GM23338 (cell line): ENCODE results near the gene LBX1. TPM values are rescaled to one million over a fixed set of nuclear protein-coding genes. Genes with fewer than 3 reads are reported as not detected.
A peak's percentile ranks its signal among the peaks of the same experiment; 100 is the strongest.

ENCODE experiments used
- ATAC-seq: fragments of 200-7000 bp; cut with Tn5 transposase; 3 replicates; pipeline ENCODE4 v1.9.1; 2020
- DNase-seq: peaks from one replicate; pipeline ENCODE4 v3.0.0-alpha.2; 2015; ENCODE audit warnings: low spot score
- H2AFZ ChIP-seq: fragments of 200-600 bp; sonication (generic); 2 replicates; pipeline ENCODE4 v1.8.0; 2016; ENCODE audit warnings: antibody characterized with exemption, mild to moderate bottlenecking, moderate library complexity
- H3F3A ChIP-seq: fragments of 200-600 bp; sonication (generic); replicated peaks from 2 replicates; pipeline ENCODE4 v1.8.0; 2017; ENCODE audit warnings: antibody characterized with exemption, mixed run types, low read depth
- H3K27ac ChIP-seq: fragments of 200-600 bp; sonication (generic); 2 replicates; pipeline ENCODE4 v1.6.1; 2016; ENCODE audit warnings: low read depth
- H3K27me3 ChIP-seq: fragments of 200-600 bp; sonication (generic); 2 replicates; pipeline ENCODE4 v1.8.0; 2016; ENCODE audit warnings: mild to moderate bottlenecking, mixed run types, moderate library complexity; ENCODE audit not compliant: insufficient read depth
- H3K36me3 ChIP-seq: fragments of 200-600 bp; sonication (generic); 2 replicates; pipeline ENCODE4 v1.8.0; 2016; ENCODE audit warnings: mild to moderate bottlenecking; ENCODE audit not compliant: insufficient read depth
- H3K4me1 ChIP-seq: fragments of 200-600 bp; sonication (generic); 2 replicates; pipeline ENCODE4 v1.8.0; 2016; ENCODE audit warnings: mild to moderate bottlenecking, moderate library complexity; ENCODE audit not compliant: insufficient read depth
- H3K4me2 ChIP-seq: fragments of 200-600 bp; sonication (generic); 2 replicates; pipeline ENCODE4 v1.7.1; 2017; ENCODE audit warnings: mixed run types
- H3K4me3 ChIP-seq: fragments of 200-600 bp; sonication (generic); 2 replicates; pipeline ENCODE4 v1.6.1; 2016; ENCODE audit warnings: mixed run types
- H3K79me2 ChIP-seq: fragments of 200-600 bp; sonication (generic); replicated peaks from 2 replicates; pipeline ENCODE4 v1.8.0; 2017; ENCODE audit warnings: mild to moderate bottlenecking; ENCODE audit not compliant: insufficient read depth
- H3K9me2 ChIP-seq: fragments of 200-600 bp; sonication (generic); 2 replicates; pipeline ENCODE4 v1.8.0; 2017; ENCODE audit not compliant: insufficient read depth
- H4K20me1 ChIP-seq: fragments of 200-600 bp; sonication (generic); replicated peaks from 2 replicates; pipeline ENCODE4 v1.8.0; 2017; ENCODE audit warnings: mild to moderate bottlenecking; ENCODE audit not compliant: insufficient read depth
- H3K27ac Mint-ChIP-seq: 2 replicates; pipeline ENCODE4 v1.8.0; 2020; ENCODE audit warnings: inconsistent platforms, mild to moderate bottlenecking, moderate library complexity, mixed read lengths
- H3K27me3 Mint-ChIP-seq: 3 replicates; pipeline ENCODE4 v1.8.0; 2022; ENCODE audit warnings: low read depth, mild to moderate bottlenecking, moderate library complexity, mixed read lengths, inconsistent platforms; ENCODE audit not compliant: insufficient read depth, poor library complexity
- H3K36me3 Mint-ChIP-seq: 3 replicates; pipeline ENCODE4 v1.8.0; 2021; ENCODE audit warnings: low read depth, mild to moderate bottlenecking, inconsistent platforms, moderate library complexity, mixed read lengths
- H3K4me1 Mint-ChIP-seq: 3 replicates; pipeline ENCODE4 v1.8.0; 2020; ENCODE audit warnings: mild to moderate bottlenecking, inconsistent platforms, mixed read lengths
- H3K4me3 Mint-ChIP-seq: 3 replicates; pipeline ENCODE4 v1.8.0; 2021; ENCODE audit warnings: moderate library complexity, mild to moderate bottlenecking, inconsistent platforms, mixed read lengths
- H3K9me3 Mint-ChIP-seq: 3 replicates; pipeline ENCODE4 v1.8.0; 2020; ENCODE audit warnings: moderate library complexity, mild to moderate bottlenecking, inconsistent platforms, mixed read lengths
- CREB1 ChIP-seq: fragments of 250-450 bp; sonication (Bioruptor Pico); IDR thresholded peaks from 2 replicates; pipeline ENCODE4 v1.5.0; 2020; ENCODE audit warnings: low read depth, mild to moderate bottlenecking, moderate library complexity
- EZH2 ChIP-seq: fragments of 200-600 bp; sonication (generic); IDR thresholded peaks from one replicate; pipeline ENCODE4 v1.8.0; 2017; ENCODE audit warnings: antibody characterized with exemption, mild to moderate bottlenecking, low read depth; ENCODE audit not compliant: unreplicated experiment
- EZH2phosphoT487 ChIP-seq: fragments of 200-600 bp; sonication (generic); IDR thresholded peaks from one replicate; pipeline ENCODE4 v1.8.1; 2018; ENCODE audit warnings: antibody characterized with exemption; ENCODE audit not compliant: unreplicated experiment
- JUNB ChIP-seq: IDR thresholded peaks from one replicate; pipeline ENCODE4 v1.6.1; 2016; ENCODE audit warnings: antibody characterized with exemption; ENCODE audit not compliant: unreplicated experiment
- NANOG ChIP-seq: IDR thresholded peaks from 2 replicates; pipeline ENCODE4 v1.6.1; 2016; ENCODE audit warnings: antibody characterized with exemption, borderline replicate concordance
- POLR2AphosphoS5 ChIP-seq: IDR thresholded peaks from 2 replicates; pipeline ENCODE4 v1.6.1; 2016; ENCODE audit warnings: antibody characterized with exemption, low read depth
- STAT1 ChIP-seq: IDR thresholded peaks from one replicate; pipeline ENCODE4 v1.6.1; 2016; ENCODE audit warnings: antibody characterized with exemption; ENCODE audit not compliant: unreplicated experiment
- ZNF114 ChIP-seq: fragments of 250-450 bp; sonication (Bioruptor Pico); IDR thresholded peaks from 2 replicates; pipeline ENCODE4 v1.5.0; 2020; ENCODE audit warnings: mild to moderate bottlenecking, moderate library complexity
- ZNF331 ChIP-seq: fragments of 250-450 bp; sonication (Bioruptor Pico); IDR thresholded peaks from 2 replicates; pipeline ENCODE4 v1.5.0; 2020; ENCODE audit warnings: low read depth, mild to moderate bottlenecking, moderate library complexity
- polyA plus RNA-seq: library from polyadenylated mRNA; unstranded; fragments of >200 nt; fragmentation: Nextera tagmentation; extraction: Ambion mirVana; gene quantifications from 2 replicates; pipeline ENCODE4 v1.2.1, GENCODE V29; 2016
- total RNA-seq: library from RNA; depleted of rRNA; stranded (reverse); fragments of >200 nt; shearing (Covaris generic); gene quantifications from 2 replicates; pipeline ENCODE4 v1.2.3, GENCODE V29; 2014
- TF ChIP-seq, protein P1 (sequence below), 2 experiments: fragments of 200-600 bp in 1 of 2; sonication (generic) in 1 of 2; conservative IDR thresholded peaks; 2 replicates each; pipeline versions ENCODE4 v1.5.1 to v1.6.1; 2016 to 2017; ENCODE audit warnings: antibody characterized with exemption in 2 of 2, low read depth in 2 of 2, mild to moderate bottlenecking in 2 of 2, moderate library complexity in 1 of 2
- TF ChIP-seq, protein P2 (sequence below): IDR thresholded peaks from one replicate; pipeline ENCODE4 v1.6.1; 2018; ENCODE audit warnings: antibody characterized with exemption; ENCODE audit not compliant: unreplicated experiment
- TF ChIP-seq, protein P3 (sequence below): IDR thresholded peaks from 2 replicates; pipeline ENCODE4 v1.6.1; 2016; ENCODE audit warnings: antibody characterized with exemption
- TF ChIP-seq, protein P4 (sequence below): fragments of 250-450 bp; sonication (Bioruptor Pico); IDR thresholded peaks from 2 replicates; pipeline ENCODE4 v1.5.0; 2020; ENCODE audit warnings: mild to moderate bottlenecking, moderate library complexity

LBX1 gene
- total and polyA plus RNA-seq, 2 experiments from 2014 or later = not detected

DNA sequence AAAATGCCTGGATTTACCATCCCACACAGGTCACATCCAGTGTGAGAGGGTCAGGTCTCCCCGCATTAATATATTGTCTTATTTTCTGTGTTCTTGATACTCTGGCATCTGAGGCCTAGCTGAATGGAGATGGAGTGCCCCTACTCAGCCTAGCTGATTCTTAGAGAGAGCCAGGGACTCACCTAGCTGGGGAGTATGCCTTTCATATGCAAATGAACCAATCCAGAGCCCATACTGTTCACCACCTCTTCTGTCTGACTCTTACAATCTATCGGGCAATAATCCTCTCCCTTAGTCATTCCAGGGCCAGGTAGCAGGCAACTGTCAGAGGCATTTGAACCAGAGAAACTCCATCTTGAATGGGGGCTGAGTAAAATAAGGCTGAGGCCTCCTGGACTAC lies 46.3 kb downstream of the LBX1 start:
- Mint-ChIP-seq H3K27me3 (no peaks in the 10 kb centered on the region), H3K4me3 (no peak overlapping the region; the same call in 2 of the 3 replicates), H3K36me3 (no peaks in the 10 kb centered on the region), H3K4me1 (no peaks in the 10 kb centered on the region; the same call in none of the 3 replicates), H3K27ac (no peak overlapping the region), H3K9me3 (no peaks in the 10 kb centered on the region)
- H3K27ac ChIP-seq = no peak overlapping the region
- peak overlapping the region; percentile 71 for H3K4me2 ChIP-seq
- DNase-seq = peak; percentile 60
- peaks cover 11% of the 10 kb centered on the region for H3K4me1 ChIP-seq
- H3K4me3 ChIP-seq = no peak overlapping the region
- H3F3A ChIP-seq = no peaks in the 10 kb centered on the region
- no peaks in the 10 kb centered on the region for H3K27me3 ChIP-seq
- peak; percentile 100 for ATAC-seq
- H3K79me2 ChIP-seq = no peaks in the 10 kb centered on the region
- TF ChIP-seq EZH2phosphoT487 = no peak
- no peak for TF ChIP-seq EZH2
- no peak for TF ChIP-seq JUNB
- no peak for TF ChIP-seq CREB1 (CRISPR knock-in tag)
- TF ChIP-seq, protein P1, sequence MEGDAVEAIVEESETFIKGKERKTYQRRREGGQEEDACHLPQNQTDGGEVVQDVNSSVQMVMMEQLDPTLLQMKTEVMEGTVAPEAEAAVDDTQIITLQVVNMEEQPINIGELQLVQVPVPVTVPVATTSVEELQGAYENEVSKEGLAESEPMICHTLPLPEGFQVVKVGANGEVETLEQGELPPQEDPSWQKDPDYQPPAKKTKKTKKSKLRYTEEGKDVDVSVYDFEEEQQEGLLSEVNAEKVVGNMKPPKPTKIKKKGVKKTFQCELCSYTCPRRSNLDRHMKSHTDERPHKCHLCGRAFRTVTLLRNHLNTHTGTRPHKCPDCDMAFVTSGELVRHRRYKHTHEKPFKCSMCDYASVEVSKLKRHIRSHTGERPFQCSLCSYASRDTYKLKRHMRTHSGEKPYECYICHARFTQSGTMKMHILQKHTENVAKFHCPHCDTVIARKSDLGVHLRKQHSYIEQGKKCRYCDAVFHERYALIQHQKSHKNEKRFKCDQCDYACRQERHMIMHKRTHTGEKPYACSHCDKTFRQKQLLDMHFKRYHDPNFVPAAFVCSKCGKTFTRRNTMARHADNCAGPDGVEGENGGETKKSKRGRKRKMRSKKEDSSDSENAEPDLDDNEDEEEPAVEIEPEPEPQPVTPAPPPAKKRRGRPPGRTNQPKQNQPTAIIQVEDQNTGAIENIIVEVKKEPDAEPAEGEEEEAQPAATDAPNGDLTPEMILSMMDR (conservative IDR thresholded peaks at IDR 0.05; ENCODE audit: low read depth in 2 of 2) = no peak
- TF ChIP-seq NANOG = no peak
- TF ChIP-seq, protein P2, sequence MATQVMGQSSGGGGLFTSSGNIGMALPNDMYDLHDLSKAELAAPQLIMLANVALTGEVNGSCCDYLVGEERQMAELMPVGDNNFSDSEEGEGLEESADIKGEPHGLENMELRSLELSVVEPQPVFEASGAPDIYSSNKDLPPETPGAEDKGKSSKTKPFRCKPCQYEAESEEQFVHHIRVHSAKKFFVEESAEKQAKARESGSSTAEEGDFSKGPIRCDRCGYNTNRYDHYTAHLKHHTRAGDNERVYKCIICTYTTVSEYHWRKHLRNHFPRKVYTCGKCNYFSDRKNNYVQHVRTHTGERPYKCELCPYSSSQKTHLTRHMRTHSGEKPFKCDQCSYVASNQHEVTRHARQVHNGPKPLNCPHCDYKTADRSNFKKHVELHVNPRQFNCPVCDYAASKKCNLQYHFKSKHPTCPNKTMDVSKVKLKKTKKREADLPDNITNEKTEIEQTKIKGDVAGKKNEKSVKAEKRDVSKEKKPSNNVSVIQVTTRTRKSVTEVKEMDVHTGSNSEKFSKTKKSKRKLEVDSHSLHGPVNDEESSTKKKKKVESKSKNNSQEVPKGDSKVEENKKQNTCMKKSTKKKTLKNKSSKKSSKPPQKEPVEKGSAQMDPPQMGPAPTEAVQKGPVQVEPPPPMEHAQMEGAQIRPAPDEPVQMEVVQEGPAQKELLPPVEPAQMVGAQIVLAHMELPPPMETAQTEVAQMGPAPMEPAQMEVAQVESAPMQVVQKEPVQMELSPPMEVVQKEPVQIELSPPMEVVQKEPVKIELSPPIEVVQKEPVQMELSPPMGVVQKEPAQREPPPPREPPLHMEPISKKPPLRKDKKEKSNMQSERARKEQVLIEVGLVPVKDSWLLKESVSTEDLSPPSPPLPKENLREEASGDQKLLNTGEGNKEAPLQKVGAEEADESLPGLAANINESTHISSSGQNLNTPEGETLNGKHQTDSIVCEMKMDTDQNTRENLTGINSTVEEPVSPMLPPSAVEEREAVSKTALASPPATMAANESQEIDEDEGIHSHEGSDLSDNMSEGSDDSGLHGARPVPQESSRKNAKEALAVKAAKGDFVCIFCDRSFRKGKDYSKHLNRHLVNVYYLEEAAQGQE = no peak
- no peak for TF ChIP-seq ZNF114
- TF ChIP-seq, protein P3, sequence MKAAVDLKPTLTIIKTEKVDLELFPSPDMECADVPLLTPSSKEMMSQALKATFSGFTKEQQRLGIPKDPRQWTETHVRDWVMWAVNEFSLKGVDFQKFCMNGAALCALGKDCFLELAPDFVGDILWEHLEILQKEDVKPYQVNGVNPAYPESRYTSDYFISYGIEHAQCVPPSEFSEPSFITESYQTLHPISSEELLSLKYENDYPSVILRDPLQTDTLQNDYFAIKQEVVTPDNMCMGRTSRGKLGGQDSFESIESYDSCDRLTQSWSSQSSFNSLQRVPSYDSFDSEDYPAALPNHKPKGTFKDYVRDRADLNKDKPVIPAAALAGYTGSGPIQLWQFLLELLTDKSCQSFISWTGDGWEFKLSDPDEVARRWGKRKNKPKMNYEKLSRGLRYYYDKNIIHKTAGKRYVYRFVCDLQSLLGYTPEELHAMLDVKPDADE = no peak
- TF ChIP-seq ZNF331 (CRISPR knock-in tag) = no peak
- TF ChIP-seq, protein P4, sequence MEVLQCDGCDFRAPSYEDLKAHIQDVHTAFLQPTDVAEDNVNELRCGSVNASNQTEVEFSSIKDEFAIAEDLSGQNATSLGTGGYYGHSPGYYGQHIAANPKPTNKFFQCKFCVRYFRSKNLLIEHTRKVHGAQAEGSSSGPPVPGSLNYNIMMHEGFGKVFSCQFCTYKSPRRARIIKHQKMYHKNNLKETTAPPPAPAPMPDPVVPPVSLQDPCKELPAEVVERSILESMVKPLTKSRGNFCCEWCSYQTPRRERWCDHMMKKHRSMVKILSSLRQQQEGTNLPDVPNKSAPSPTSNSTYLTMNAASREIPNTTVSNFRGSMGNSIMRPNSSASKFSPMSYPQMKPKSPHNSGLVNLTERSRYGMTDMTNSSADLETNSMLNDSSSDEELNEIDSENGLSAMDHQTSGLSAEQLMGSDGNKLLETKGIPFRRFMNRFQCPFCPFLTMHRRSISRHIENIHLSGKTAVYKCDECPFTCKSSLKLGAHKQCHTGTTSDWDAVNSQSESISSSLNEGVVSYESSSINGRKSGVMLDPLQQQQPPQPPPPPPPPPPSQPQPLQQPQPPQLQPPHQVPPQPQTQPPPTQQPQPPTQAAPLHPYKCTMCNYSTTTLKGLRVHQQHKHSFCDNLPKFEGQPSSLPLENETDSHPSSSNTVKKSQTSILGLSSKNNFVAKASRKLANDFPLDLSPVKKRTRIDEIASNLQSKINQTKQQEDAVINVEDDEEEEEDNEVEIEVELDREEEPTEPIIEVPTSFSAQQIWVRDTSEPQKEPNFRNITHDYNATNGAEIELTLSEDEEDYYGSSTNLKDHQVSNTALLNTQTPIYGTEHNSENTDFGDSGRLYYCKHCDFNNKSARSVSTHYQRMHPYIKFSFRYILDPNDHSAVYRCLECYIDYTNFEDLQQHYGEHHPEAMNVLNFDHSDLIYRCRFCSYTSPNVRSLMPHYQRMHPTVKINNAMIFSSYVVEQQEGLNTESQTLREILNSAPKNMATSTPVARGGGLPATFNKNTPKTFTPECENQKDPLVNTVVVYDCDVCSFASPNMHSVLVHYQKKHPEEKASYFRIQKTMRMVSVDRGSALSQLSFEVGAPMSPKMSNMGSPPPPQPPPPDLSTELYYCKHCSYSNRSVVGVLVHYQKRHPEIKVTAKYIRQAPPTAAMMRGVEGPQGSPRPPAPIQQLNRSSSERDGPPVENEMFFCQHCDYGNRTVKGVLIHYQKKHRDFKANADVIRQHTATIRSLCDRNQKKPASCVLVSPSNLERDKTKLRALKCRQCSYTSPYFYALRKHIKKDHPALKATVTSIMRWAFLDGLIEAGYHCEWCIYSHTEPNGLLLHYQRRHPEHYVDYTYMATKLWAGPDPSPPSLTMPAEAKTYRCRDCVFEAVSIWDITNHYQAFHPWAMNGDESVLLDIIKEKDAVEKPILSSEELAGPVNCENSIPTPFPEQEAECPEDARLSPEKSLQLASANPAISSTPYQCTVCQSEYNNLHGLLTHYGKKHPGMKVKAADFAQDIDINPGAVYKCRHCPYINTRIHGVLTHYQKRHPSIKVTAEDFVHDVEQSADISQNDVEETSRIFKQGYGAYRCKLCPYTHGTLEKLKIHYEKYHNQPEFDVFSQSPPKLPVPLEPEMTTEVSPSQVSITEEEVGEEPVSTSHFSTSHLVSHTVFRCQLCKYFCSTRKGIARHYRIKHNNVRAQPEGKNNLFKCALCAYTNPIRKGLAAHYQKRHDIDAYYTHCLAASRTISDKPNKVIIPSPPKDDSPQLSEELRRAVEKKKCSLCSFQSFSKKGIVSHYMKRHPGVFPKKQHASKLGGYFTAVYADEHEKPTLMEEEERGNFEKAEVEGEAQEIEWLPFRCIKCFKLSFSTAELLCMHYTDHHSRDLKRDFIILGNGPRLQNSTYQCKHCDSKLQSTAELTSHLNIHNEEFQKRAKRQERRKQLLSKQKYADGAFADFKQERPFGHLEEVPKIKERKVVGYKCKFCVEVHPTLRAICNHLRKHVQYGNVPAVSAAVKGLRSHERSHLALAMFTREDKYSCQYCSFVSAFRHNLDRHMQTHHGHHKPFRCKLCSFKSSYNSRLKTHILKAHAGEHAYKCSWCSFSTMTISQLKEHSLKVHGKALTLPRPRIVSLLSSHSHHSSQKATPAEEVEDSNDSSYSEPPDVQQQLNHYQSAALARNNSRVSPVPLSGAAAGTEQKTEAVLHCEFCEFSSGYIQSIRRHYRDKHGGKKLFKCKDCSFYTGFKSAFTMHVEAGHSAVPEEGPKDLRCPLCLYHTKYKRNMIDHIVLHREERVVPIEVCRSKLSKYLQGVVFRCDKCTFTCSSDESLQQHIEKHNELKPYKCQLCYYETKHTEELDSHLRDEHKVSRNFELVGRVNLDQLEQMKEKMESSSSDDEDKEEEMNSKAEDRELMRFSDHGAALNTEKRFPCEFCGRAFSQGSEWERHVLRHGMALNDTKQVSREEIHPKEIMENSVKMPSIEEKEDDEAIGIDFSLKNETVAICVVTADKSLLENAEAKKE (CRISPR knock-in tag) = no peak
- TF ChIP-seq STAT1 = no peak
- no peak for TF ChIP-seq POLR2AphosphoS5
- H3K36me3 ChIP-seq = no peaks in the 10 kb centered on the region
- peak overlapping the region; percentile 84; the same call in 1 of the 2 replicates for H2AFZ ChIP-seq
- 0 out of 2 replicates have a peak, but pooled peaks cover 10% of the 10 kb centered on the region for H3K9me2 ChIP-seq
- H4K20me1 ChIP-seq = no peaks in the 10 kb centered on the region
